ENCODE data around the gene AHCTF1. TPM values are rescaled to one million over a fixed set of nuclear protein-coding genes. Genes with fewer than 3 reads are reported as not detected.
A peak's percentile ranks its signal among the peaks of the same experiment; 100 is the strongest.

Gene AHCTF1
- total and polyA plus RNA-seq, 2 donors (not counting 1 experiment from before 2014, with no cell fraction given), result 15.8 to 30.6 TPM

GRCh38 chr1:246932366-246932700 is 585 bp upstream of the AHCTF1 start:
- Histone ChIP-seq H4K20me1 (ENCODE audit: control insufficient read depth, extremely low read depth, insufficient read depth, low read length) (no peaks in the 10 kb centered on the region), H3K9ac (ENCODE audit: insufficient read depth, low read length) (no peak overlapping the region), H3K4me2 (ENCODE audit: extremely low read depth, insufficient read depth, low read length) (peak overlapping the region; percentile 71), H3K27me3 (ENCODE audit: control insufficient read depth, insufficient read depth, low read length) (no peaks in the 10 kb centered on the region), H3K4me3 (replicated peaks in 1 of 4; ENCODE audit: control extremely low read depth in 1 of 4, insufficient read depth in 1 of 4, low read depth in 3 of 4, low read length in 4 of 4) (peak overlapping the region; percentile 69 to 89 (median 78)), H2AFZ (ENCODE audit: low read length) (peak overlapping the region; percentile 20), H3K36me3 (ENCODE audit: control insufficient read depth, insufficient read depth, low read length) (peaks cover 1% of the 10 kb centered on the region), H3K79me2 (ENCODE audit: control insufficient read depth, insufficient read depth, low read length) (peaks cover 36% of the 10 kb centered on the region), H3K4me1 (ENCODE audit: control insufficient read depth, extremely low read depth, insufficient read depth, low read length) (no peaks in the 10 kb centered on the region), H3K27ac (ENCODE audit: insufficient read depth, low read length) (no peak overlapping the region), H3K9me3 (ENCODE audit: control insufficient read depth, insufficient read depth, low read depth, low read length) (no peaks in the 10 kb centered on the region)
- TF ChIP-seq EZH2 (IDR thresholded peaks at IDR 0.05; ENCODE audit: low read length, missing control alignments), result no peak
- TF ChIP-seq CTCF (conservative IDR thresholded peaks at IDR 0.05 in 1 of 2, IDR thresholded peaks at IDR 0.05 in 1 of 2; ENCODE audit: low read depth in 1 of 2, low read length in 2 of 2), result no peak
- no peak for DNase-seq (ENCODE audit: low read depth in 2 of 2)

GRCh38 chr1:246930830-246931548 is 759 bp downstream of the AHCTF1 start:
- peak; percentile 58 to 69 for DNase-seq (ENCODE audit: low read depth in 2 of 2)
- H3K27me3 ChIP-seq (ENCODE audit: control insufficient read depth, insufficient read depth, low read length), result no peaks in the 10 kb centered on the region
- H3K9ac ChIP-seq (ENCODE audit: insufficient read depth, low read length), result peak overlapping the region; percentile 88
- no peak for TF ChIP-seq EZH2 (IDR thresholded peaks at IDR 0.05; ENCODE audit: low read length, missing control alignments)
- no peak for TF ChIP-seq CTCF (conservative IDR thresholded peaks at IDR 0.05 in 1 of 2, IDR thresholded peaks at IDR 0.05 in 1 of 2; ENCODE audit: low read depth in 1 of 2, low read length in 2 of 2)
- peak overlapping the region; percentile 82 to 89 (median 86) for H3K4me3 ChIP-seq (replicated peaks in 1 of 4; ENCODE audit: control extremely low read depth in 1 of 4, insufficient read depth in 1 of 4, low read depth in 3 of 4, low read length in 4 of 4)
- peak overlapping the region; percentile 74 for H2AFZ ChIP-seq (ENCODE audit: low read length)
- no peaks in the 10 kb centered on the region for H3K4me1 ChIP-seq (ENCODE audit: control insufficient read depth, extremely low read depth, insufficient read depth, low read length)
- peaks cover 1% of the 10 kb centered on the region for H3K36me3 ChIP-seq (ENCODE audit: control insufficient read depth, insufficient read depth, low read length)
- H3K79me2 ChIP-seq (ENCODE audit: control insufficient read depth, insufficient read depth, low read length), result peaks cover 50% of the 10 kb centered on the region
- no peaks in the 10 kb centered on the region for H4K20me1 ChIP-seq (ENCODE audit: control insufficient read depth, extremely low read depth, insufficient read depth, low read length)
- H3K27ac ChIP-seq (ENCODE audit: insufficient read depth, low read length), result peak overlapping the region; percentile 80
- H3K4me2 ChIP-seq (ENCODE audit: extremely low read depth, insufficient read depth, low read length), result peak overlapping the region; percentile 5
- no peaks in the 10 kb centered on the region for H3K9me3 ChIP-seq (ENCODE audit: control insufficient read depth, insufficient read depth, low read depth, low read length)

GRCh38 chr1:246925997-246926626 is 5.6 kb downstream of the AHCTF1 start:
- Histone ChIP-seq H2AFZ (ENCODE audit: low read length) (no peak overlapping the region), H3K79me2 (ENCODE audit: control insufficient read depth, insufficient read depth, low read length) (peaks cover 92% of the 10 kb centered on the region), H3K9me3 (ENCODE audit: control insufficient read depth, insufficient read depth, low read depth, low read length) (no peaks in the 10 kb centered on the region), H3K27ac (ENCODE audit: insufficient read depth, low read length) (no peak overlapping the region), H3K9ac (ENCODE audit: insufficient read depth, low read length) (no peak overlapping the region), H3K4me3 (replicated peaks in 1 of 4; ENCODE audit: control extremely low read depth in 1 of 4, insufficient read depth in 1 of 4, low read depth in 3 of 4, low read length in 4 of 4) (no peak overlapping the region), H3K4me2 (ENCODE audit: extremely low read depth, insufficient read depth, low read length) (no peak overlapping the region), H3K4me1 (ENCODE audit: control insufficient read depth, extremely low read depth, insufficient read depth, low read length) (no peaks in the 10 kb centered on the region), H4K20me1 (ENCODE audit: control insufficient read depth, extremely low read depth, insufficient read depth, low read length) (no peaks in the 10 kb centered on the region), H3K36me3 (ENCODE audit: control insufficient read depth, insufficient read depth, low read length) (peaks cover 1% of the 10 kb centered on the region), H3K27me3 (ENCODE audit: control insufficient read depth, insufficient read depth, low read length) (no peaks in the 10 kb centered on the region)
- TF ChIP-seq CTCF (conservative IDR thresholded peaks at IDR 0.05 in 1 of 2, IDR thresholded peaks at IDR 0.05 in 1 of 2; ENCODE audit: low read depth in 1 of 2, low read length in 2 of 2) (no peak), EZH2 (IDR thresholded peaks at IDR 0.05; ENCODE audit: low read length, missing control alignments) (no peak)
- DNase-seq (ENCODE audit: low read depth in 2 of 2), result no peak
